Brain microvascular endothelial cell (primary cell): ENCODE measurements around the gene NLRP5.
"Not testable (repeated sequence)": the region's sequence is repeated elsewhere in the genome, so short reads cannot be mapped to it uniquely, and the experiment has no call there.

Source experiments
- DNase-seq: peaks from one replicate; pipeline ENCODE4 v3.0.0-alpha.2; 2020
- H3K27ac ChIP-seq: fragments of 250-450 bp; sonication (Bioruptor Pico); 2 replicates; pipeline ENCODE4 v1.5.1; 2020; ENCODE audit warnings: mild to moderate bottlenecking, moderate library complexity
- H3K27me3 ChIP-seq: fragments of 250-450 bp; sonication (Bioruptor Pico); replicated peaks from 2 replicates; pipeline ENCODE4 v1.5.1; 2020; ENCODE audit warnings: mild to moderate bottlenecking
- H3K36me3 ChIP-seq: fragments of 250-450 bp; sonication (Bioruptor Pico); replicated peaks from 2 replicates; pipeline ENCODE4 v1.5.1; 2020; ENCODE audit warnings: mild to moderate bottlenecking
- H3K4me3 ChIP-seq: 2 replicates; pipeline ENCODE4 v1.5.1; 2011; ENCODE audit warnings: low read depth, mild to moderate bottlenecking, control low read depth, low read length, moderate library complexity
- in situ Hi-C: cut with HindIII; loops from 2 replicates; pipeline ENCODE4 v1.10.0; 2017; ENCODE audit warnings: low sequenced_read_pairs, low pct_ligation_motif_present
- TF ChIP-seq, protein P1 (sequence below): IDR thresholded peaks from 2 replicates; pipeline ENCODE4 v1.5.1; 2011; ENCODE audit warnings: low read depth, mild to moderate bottlenecking, moderate library complexity, low read length, control low read depth, inconsistent platforms; ENCODE audit errors: missing control alignments

The NLRP5 gene

DNA sequence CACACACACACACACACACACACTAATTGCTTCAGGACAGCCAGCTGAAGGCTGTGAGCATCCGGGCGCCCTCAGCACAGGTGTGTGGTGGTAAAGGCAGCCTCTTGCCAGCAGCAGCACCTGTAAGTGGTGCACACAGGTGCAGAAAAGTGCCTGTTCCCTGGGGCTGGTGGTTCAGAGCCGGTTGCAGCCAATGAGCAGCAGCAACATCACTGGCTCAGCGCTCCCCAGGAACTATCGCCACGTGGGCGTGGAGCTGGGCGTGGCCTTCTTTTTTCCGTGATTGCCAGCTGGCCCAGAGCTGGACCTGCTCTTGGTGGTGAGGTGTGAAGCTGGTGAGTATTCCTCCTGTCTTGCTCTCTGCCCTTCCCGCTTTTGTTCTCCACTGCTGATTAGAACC, at the start of gene NLRP5:
Gene NLRP5 (plus strand): TSS at position 289 of the 400 bp plus-strand sequence.
- in situ Hi-C loops: no loop called here
- Histone ChIP-seq H3K27me3 (no peaks in the 10 kb centered on the region), H3K4me3 (no peak within 1 kb of the TSS), H3K27ac (no peak within 1 kb of the TSS), H3K36me3 (no peaks in the 10 kb centered on the region)
- TF ChIP-seq, protein P1, sequence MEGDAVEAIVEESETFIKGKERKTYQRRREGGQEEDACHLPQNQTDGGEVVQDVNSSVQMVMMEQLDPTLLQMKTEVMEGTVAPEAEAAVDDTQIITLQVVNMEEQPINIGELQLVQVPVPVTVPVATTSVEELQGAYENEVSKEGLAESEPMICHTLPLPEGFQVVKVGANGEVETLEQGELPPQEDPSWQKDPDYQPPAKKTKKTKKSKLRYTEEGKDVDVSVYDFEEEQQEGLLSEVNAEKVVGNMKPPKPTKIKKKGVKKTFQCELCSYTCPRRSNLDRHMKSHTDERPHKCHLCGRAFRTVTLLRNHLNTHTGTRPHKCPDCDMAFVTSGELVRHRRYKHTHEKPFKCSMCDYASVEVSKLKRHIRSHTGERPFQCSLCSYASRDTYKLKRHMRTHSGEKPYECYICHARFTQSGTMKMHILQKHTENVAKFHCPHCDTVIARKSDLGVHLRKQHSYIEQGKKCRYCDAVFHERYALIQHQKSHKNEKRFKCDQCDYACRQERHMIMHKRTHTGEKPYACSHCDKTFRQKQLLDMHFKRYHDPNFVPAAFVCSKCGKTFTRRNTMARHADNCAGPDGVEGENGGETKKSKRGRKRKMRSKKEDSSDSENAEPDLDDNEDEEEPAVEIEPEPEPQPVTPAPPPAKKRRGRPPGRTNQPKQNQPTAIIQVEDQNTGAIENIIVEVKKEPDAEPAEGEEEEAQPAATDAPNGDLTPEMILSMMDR: no peak
- no peak for DNase-seq

- DNase-seq: no peak
- in situ Hi-C loops: no loop called here
- H3K27me3 ChIP-seq: no peaks in the 10 kb centered on the region
- no peak overlapping the region for H3K27ac ChIP-seq
- no peaks in the 10 kb centered on the region for H3K36me3 ChIP-seq
- no peak overlapping the region for H3K4me3 ChIP-seq
- TF ChIP-seq, protein P1: no peak
These were observed 47.4 kb upstream of the NLRP5 start for GRCh38 chr19:55939206-55939605.

GRCh38 chr19:55940306-55940705, 46.3 kb upstream of the NLRP5 start:
- in situ Hi-C loops: no loop called here
- no peak overlapping the region for H3K27ac ChIP-seq
- no peak for DNase-seq

GRCh38 chr19:55947532-55947931, 39.0 kb upstream of the NLRP5 start, which contains the start of gene NLRP8:
NLRP8 (plus strand) TSS chr19:55947832.
- H3K27ac ChIP-seq: no peak within 1 kb of the TSS
- H3K36me3 ChIP-seq: no peaks in the 10 kb centered on the region
- H3K4me3 ChIP-seq: no peak within 1 kb of the TSS
- in situ Hi-C loops: no loop called here
- TF ChIP-seq, protein P1: no peak
- no peaks in the 10 kb centered on the region for H3K27me3 ChIP-seq
- DNase-seq: no peak

More at GRCh38 chr19:55940306-55940705, 46.3 kb upstream of the NLRP5 start:
- H3K4me3 ChIP-seq: no peak overlapping the region
- H3K27me3 ChIP-seq: no peaks in the 10 kb centered on the region
- TF ChIP-seq, protein P1: no peak
- no peaks in the 10 kb centered on the region for H3K36me3 ChIP-seq

GRCh38 chr19:55950566-55950965, 36.0 kb upstream of the NLRP5 start:
- H3K4me3 ChIP-seq, H3K36me3 ChIP-seq, in situ Hi-C loops, H3K27me3 ChIP-seq, H3K27ac ChIP-seq, DNase-seq: not testable (repeated sequence)

DNA sequence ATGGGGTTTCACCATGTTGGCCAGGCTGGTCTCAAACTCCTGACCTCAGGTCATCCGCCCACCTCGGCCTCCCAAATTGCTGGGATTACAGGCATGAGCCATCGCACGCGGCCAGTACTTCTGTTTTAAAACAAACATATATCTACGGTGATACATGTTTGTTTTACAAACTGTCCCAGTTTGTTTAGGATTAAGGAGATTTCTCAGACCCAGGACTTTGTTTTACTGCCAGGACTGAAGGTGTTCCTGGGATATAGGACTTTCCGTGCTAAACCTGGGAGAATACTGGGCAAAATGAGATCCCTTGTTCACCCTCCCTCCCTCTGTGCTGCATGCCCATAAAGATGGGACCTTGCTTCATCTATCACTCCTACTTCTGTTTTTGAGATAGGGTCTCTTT, 30.1 kb upstream of the NLRP5 start:
- Histone ChIP-seq H3K27ac (no peak overlapping the region), H3K27me3 (no peaks in the 10 kb centered on the region), H3K36me3 (no peaks in the 10 kb centered on the region), H3K4me3 (no peak overlapping the region)
- in situ Hi-C loops: no loop called here
- no peak for DNase-seq
- TF ChIP-seq, protein P1: no peak
